K562 (cell line): ENCODE measurements around the gene ZNF124.

Source experiments
- CBX3 ChIP-seq, 2 experiments: IDR thresholded peaks; 1 replicate in 1 of 2; 2 replicates in 1 of 2; pipeline ENCODE4 v1.6.1; 2012; ENCODE audit warnings: inconsistent platforms in 2 of 2, low read length in 2 of 2, borderline replicate concordance in 1 of 2, control low read depth in 1 of 2
- FOXJ3 ChIP-seq: sonication (generic); formaldehyde crosslinking; IDR thresholded peaks from 2 replicates; pipeline ENCODE4 v1.4.0; 2020; ENCODE audit warnings: mild to moderate bottlenecking, missing genetic modification reagents
- NFATC3 ChIP-seq: fragments of 450-650 bp; IDR thresholded peaks from 2 replicates; pipeline ENCODE4 v1.6.1; 2017; ENCODE audit warnings: mild to moderate bottlenecking
- RBM22 ChIP-seq: fragments of 200-400 bp; formaldehyde crosslinking; IDR thresholded peaks from 2 replicates; pipeline ENCODE4 v1.6.1; 2018; ENCODE audit warnings: low read length, low read depth; ENCODE audit not compliant: poor library complexity, severe bottlenecking
- REST ChIP-seq, 2 experiments: fragments of 450-650 bp; formaldehyde crosslinking in 1 of 2; IDR thresholded peaks; 2 replicates each; pipeline versions ENCODE4 v1.4.0 to v1.6.1; 2014 to 2020; ENCODE audit warnings: mild to moderate bottlenecking in 2 of 2, borderline replicate concordance in 1 of 2, low read depth in 1 of 2
- TEAD4 ChIP-seq, 2 experiments: sonication (generic) in 1 of 2; formaldehyde crosslinking in 1 of 2; IDR thresholded peaks; 2 replicates each; pipeline versions ENCODE4 v1.6.1 to v1.8.0; 2012 to 2022; ENCODE audit warnings: borderline replicate concordance in 1 of 2, inconsistent platforms in 1 of 2, low read length in 1 of 2, mild to moderate bottlenecking in 1 of 2, missing genetic modification reagents in 1 of 2
- WHSC1 ChIP-seq: IDR thresholded peaks from one replicate; pipeline ENCODE4 v1.6.1; 2012; ENCODE audit warnings: low read length, control low read depth, inconsistent platforms
- YY1 ChIP-seq, 3 experiments: IDR thresholded peaks; 2 replicates each; pipeline ENCODE4 v1.6.1; 2011; ENCODE audit warnings: low read length in 2 of 3, mild to moderate bottlenecking in 2 of 3, moderate library complexity in 2 of 3, borderline replicate concordance in 1 of 3, control low read depth in 1 of 3, low read depth in 1 of 3; ENCODE audit not compliant: insufficient read depth in 3 of 3, insufficient replicate concordance in 2 of 3, control insufficient read depth in 1 of 3, insufficient read length in 1 of 3; ENCODE audit errors: extremely low read depth in 1 of 3
- ZNF175 ChIP-seq: fragments of 200-800 bp; sonication (Bioruptor generic); IDR thresholded peaks from 2 replicates; pipeline ENCODE4 v1.6.1; 2016; ENCODE audit warnings: low read depth, mild to moderate bottlenecking, missing genetic modification characterization, missing compliant biosample characterization
- TF ChIP-seq, protein P1 (sequence below): fragments of 200-400 bp; formaldehyde crosslinking; IDR thresholded peaks from 2 replicates; pipeline ENCODE4 v1.6.1; 2017; ENCODE audit warnings: mild to moderate bottlenecking, low read depth, low read length, moderate library complexity
- TF ChIP-seq, protein P2 (sequence below), 3 experiments: IDR thresholded peaks in 2 of 3; conservative IDR thresholded peaks in 1 of 3; 2 replicates each; pipeline ENCODE4 v1.5.1; 2011 to 2012; ENCODE audit warnings: low read length in 3 of 3, mild to moderate bottlenecking in 3 of 3, control low read depth in 2 of 3, improper control_type of control experiment in 1 of 3, inconsistent platforms in 1 of 3, low read depth in 1 of 3, mixed read lengths in 1 of 3, moderate library complexity in 1 of 3; ENCODE audit not compliant: insufficient read depth in 2 of 3
- TF ChIP-seq, protein P3 (sequence below): fragments of 450-650 bp; formaldehyde crosslinking; IDR thresholded peaks from 2 replicates; pipeline ENCODE4 v1.4.0; 2022; ENCODE audit warnings: missing genetic modification characterization

DNA sequence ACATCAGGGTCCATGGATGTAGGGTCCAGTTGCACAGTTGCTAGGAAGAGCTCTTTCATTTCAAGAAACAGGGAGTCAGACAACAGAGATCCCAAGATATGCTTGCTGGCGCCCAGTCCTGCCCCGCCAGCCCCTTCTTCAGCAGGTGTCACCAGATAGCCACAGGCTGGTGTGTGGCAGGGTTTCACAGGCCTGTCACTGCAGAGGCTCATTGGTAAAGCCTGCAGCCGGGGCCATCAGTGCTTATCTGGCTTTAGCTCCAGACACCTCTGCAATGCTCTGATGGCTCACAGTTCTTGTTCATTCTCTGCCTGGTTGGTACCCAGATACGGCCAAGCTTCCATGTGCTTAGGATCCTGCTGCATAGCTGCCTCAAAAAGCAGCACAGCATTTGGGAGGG, 12.4 kb upstream of the ZNF124 start:
- no peak for TF ChIP-seq TEAD4 (IDR thresholded peaks at IDR 0.05; ENCODE audit: low read length)
- TF ChIP-seq TEAD4 (CRISPR knock-in tag; IDR thresholded peaks at IDR 0.05; ENCODE audit: borderline replicate concordance) = no peak
- TF ChIP-seq CBX3 (IDR thresholded peaks at IDR 0.05; ENCODE audit: borderline replicate concordance in 1 of 2, low read length in 2 of 2) = no peak
- TF ChIP-seq RBM22 = no peak
- no peak for TF ChIP-seq NFATC3
- no peak for TF ChIP-seq ZNF175 (CRISPR knock-in tag)
- no peak for TF ChIP-seq YY1 (IDR thresholded peaks at IDR 0.05; ENCODE audit: borderline replicate concordance in 1 of 3, control insufficient read depth in 1 of 3, extremely low read depth in 1 of 3, insufficient read depth in 3 of 3, insufficient read length in 1 of 3, insufficient replicate concordance in 2 of 3, low read depth in 1 of 3, low read length in 2 of 3)
- TF ChIP-seq FOXJ3 (CRISPR knock-in tag) = no peak
- TF ChIP-seq REST (IDR thresholded peaks at IDR 0.05; ENCODE audit: borderline replicate concordance) = no peak
- no peak for TF ChIP-seq REST (CRISPR knock-in tag; IDR thresholded peaks at IDR 0.05; ENCODE audit: low read depth)
- TF ChIP-seq, protein P1, sequence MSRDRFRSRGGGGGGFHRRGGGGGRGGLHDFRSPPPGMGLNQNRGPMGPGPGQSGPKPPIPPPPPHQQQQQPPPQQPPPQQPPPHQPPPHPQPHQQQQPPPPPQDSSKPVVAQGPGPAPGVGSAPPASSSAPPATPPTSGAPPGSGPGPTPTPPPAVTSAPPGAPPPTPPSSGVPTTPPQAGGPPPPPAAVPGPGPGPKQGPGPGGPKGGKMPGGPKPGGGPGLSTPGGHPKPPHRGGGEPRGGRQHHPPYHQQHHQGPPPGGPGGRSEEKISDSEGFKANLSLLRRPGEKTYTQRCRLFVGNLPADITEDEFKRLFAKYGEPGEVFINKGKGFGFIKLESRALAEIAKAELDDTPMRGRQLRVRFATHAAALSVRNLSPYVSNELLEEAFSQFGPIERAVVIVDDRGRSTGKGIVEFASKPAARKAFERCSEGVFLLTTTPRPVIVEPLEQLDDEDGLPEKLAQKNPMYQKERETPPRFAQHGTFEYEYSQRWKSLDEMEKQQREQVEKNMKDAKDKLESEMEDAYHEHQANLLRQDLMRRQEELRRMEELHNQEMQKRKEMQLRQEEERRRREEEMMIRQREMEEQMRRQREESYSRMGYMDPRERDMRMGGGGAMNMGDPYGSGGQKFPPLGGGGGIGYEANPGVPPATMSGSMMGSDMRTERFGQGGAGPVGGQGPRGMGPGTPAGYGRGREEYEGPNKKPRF = no peak
- TF ChIP-seq WHSC1 = no peak
- TF ChIP-seq, protein P2, sequence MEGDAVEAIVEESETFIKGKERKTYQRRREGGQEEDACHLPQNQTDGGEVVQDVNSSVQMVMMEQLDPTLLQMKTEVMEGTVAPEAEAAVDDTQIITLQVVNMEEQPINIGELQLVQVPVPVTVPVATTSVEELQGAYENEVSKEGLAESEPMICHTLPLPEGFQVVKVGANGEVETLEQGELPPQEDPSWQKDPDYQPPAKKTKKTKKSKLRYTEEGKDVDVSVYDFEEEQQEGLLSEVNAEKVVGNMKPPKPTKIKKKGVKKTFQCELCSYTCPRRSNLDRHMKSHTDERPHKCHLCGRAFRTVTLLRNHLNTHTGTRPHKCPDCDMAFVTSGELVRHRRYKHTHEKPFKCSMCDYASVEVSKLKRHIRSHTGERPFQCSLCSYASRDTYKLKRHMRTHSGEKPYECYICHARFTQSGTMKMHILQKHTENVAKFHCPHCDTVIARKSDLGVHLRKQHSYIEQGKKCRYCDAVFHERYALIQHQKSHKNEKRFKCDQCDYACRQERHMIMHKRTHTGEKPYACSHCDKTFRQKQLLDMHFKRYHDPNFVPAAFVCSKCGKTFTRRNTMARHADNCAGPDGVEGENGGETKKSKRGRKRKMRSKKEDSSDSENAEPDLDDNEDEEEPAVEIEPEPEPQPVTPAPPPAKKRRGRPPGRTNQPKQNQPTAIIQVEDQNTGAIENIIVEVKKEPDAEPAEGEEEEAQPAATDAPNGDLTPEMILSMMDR (IDR thresholded peaks at IDR 0.05 in 2 of 3, conservative IDR thresholded peaks at IDR 0.05 in 1 of 3; ENCODE audit: insufficient read depth in 2 of 3, low read depth in 1 of 3, low read length in 3 of 3) = no peak
- TF ChIP-seq, protein P3, sequence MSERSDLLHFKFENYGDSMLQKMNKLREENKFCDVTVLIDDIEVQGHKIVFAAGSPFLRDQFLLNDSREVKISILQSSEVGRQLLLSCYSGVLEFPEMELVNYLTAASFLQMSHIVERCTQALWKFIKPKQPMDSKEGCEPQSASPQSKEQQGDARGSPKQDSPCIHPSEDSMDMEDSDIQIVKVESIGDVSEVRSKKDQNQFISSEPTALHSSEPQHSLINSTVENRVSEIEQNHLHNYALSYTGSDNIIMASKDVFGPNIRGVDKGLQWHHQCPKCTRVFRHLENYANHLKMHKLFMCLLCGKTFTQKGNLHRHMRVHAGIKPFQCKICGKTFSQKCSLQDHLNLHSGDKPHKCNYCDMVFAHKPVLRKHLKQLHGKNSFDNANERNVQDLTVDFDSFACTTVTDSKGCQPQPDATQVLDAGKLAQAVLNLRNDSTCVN (CRISPR knock-in tag) = no peak
